CD4-positive, alpha-beta T cell (primary cell): ENCODE measurements around the gene TENT5C. TPM values are rescaled to one million over a fixed set of nuclear protein-coding genes. Genes with fewer than 3 reads are reported as not detected.
A peak's percentile ranks its signal among the peaks of the same experiment; 100 is the strongest.

Source experiments
- ATAC-seq: fragments of 200-7000 bp; cut with Tn5 transposase; one replicate; pipeline ENCODE4 v1.10.0; 2022; ENCODE audit warnings: mild to moderate bottlenecking; ENCODE audit not compliant: poor library complexity
- CTCF ChIA-PET: fragments of 350-600 bp; sonication (Branson Sonifier 250); formaldehyde crosslinking; loops from one replicate; lab custom pipeline; 2021; ENCODE audit warnings: antibody characterized with exemption, inconsistent platforms; lab: Charles Lee
- POLR2A ChIA-PET: fragments of 350-600 bp; sonication (Branson Sonifier 250); formaldehyde crosslinking; loops from one replicate; lab custom pipeline; 2021; ENCODE audit warnings: antibody characterized with exemption, inconsistent platforms; lab: Charles Lee
- DNase-seq, 14 experiments: peaks; one replicate each; pipeline ENCODE4 v3.0.0-alpha.2; 2013 to 2020; ENCODE audit warnings: mixed read lengths in 2 of 14
- H3K27ac ChIP-seq, 2 donors: one replicate each; pipeline versions ENCODE4 v1.5.1 to v1.7.0; 2013; ENCODE audit warnings: low read length in 2 of 2, low read depth in 1 of 2, mild to moderate bottlenecking in 1 of 2
- H3K27me3 ChIP-seq, 2 experiments: 1 replicate in 1 of 2; 2 replicates in 1 of 2; pipeline versions ENCODE4 v1.6.1 to v1.7.0; 2013; ENCODE audit warnings: low read length in 2 of 2, control low read depth in 1 of 2, mild to moderate bottlenecking in 1 of 2, moderate library complexity in 1 of 2; ENCODE audit not compliant: insufficient read depth in 2 of 2, control insufficient read depth in 1 of 2
- H3K36me3 ChIP-seq: one replicate; pipeline ENCODE4 v1.6.1; 2013; ENCODE audit warnings: low read length, control low read depth; ENCODE audit not compliant: insufficient read depth
- H3K4me1 ChIP-seq: one replicate; pipeline ENCODE4 v1.6.1; 2013; ENCODE audit warnings: low read length, control low read depth; ENCODE audit not compliant: insufficient read depth
- H3K4me3 ChIP-seq: one replicate; pipeline ENCODE4 v1.5.1; 2013; ENCODE audit warnings: mild to moderate bottlenecking, low read length, moderate library complexity
- H3K9me3 ChIP-seq, 2 experiments: 1 replicate in 1 of 2; 2 replicates in 1 of 2; pipeline versions ENCODE4 v1.6.1 to v1.7.0; 2013; ENCODE audit warnings: low read length in 2 of 2, mild to moderate bottlenecking in 2 of 2, control low read depth in 1 of 2, moderate library complexity in 1 of 2; ENCODE audit not compliant: control insufficient read depth in 1 of 2, insufficient read depth in 1 of 2
- H3K27ac Mint-ChIP-seq: one replicate; pipeline ENCODE4 v1.8.0; 2020; ENCODE audit warnings: mixed read lengths
- H3K27me3 Mint-ChIP-seq: one replicate; pipeline ENCODE4 v1.8.0; 2021; ENCODE audit warnings: mixed read lengths
- H3K36me3 Mint-ChIP-seq: one replicate; pipeline ENCODE4 v1.8.0; 2021; ENCODE audit warnings: low read depth, mixed read lengths
- H3K4me1 Mint-ChIP-seq: one replicate; pipeline ENCODE4 v1.8.0; 2021; ENCODE audit warnings: low read depth, mixed read lengths
- H3K4me3 Mint-ChIP-seq: one replicate; pipeline ENCODE4 v1.8.0; 2020; ENCODE audit warnings: mild to moderate bottlenecking, mixed read lengths
- H3K9me3 Mint-ChIP-seq: one replicate; pipeline ENCODE4 v1.8.0; 2020; ENCODE audit warnings: mixed read lengths
- intact Hi-C, 2 experiments: fragments of 100-400 bp; cut with DNase I in 1 of 2; cut with micrococcal nuclease in 1 of 2; formaldehyde crosslinking; loops; one replicate each; pipeline versions ENCODE4 v1.15.1 to v1.9.0; 2023 to 2025; cut with DNase I, micrococcal nuclease
- total RNA-seq, 174 experiments: library from RNA in 2 of 174; stranded (reverse) in 2 of 174; gene quantifications; one replicate each; pipeline ENCODE4 v1.2.3 and lab custom pipeline; 2021 to 2026
- TF ChIP-seq, protein P1 (sequence below): fragments of 200-600 bp; IDR thresholded peaks from one replicate; pipeline ENCODE4 v1.8.0; 2022; ENCODE audit warnings: antibody characterized with exemption, mild to moderate bottlenecking

Gene TENT5C
- total RNA-seq, 2 experiments from 2014 or later = 122 to 123 TPM

DNA sequence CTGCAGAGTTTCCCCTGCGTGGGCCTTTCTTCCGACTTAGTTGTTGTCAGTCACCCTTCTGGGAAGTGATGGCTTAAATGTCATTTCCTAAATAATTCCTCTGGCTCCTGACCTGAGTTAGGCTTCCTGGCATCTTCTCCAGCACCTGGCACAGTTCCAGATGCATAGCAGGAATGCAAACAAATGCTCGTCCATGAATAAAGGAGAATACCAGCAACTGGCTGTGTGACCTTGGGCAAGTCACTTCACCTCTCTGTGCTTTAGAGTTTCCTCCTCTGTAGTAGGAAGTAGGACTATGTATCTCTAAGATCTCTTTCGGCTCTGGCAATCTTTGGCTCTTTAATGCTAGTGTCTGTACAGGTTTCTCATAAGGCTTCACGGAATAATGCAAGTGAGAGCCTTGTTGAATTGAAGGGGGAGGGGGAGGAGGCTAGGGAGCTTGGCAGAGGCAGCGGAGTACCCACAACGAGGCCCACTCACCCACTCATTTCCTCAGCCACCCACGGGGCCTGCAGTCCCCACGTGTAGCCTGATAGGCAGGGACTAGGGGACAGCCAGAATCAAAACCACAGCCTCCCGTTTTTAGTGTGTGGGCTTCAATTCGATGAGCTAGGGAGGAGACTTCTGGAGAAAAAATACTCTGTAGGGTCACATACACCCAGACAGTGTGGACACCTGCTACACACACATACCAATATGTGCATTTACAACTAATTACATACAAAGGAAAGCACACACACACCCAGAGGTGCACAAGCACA lies 48.1 kb downstream of the TENT5C start:
- Mint-ChIP-seq H3K9me3 (no peaks in the 10 kb centered on the region), H3K27ac (peak overlapping the region; percentile 84), H3K27me3 (peaks cover 28% of the 10 kb centered on the region), H3K36me3 (no peaks in the 10 kb centered on the region), H3K4me3 (peak overlapping the region; percentile 18), H3K4me1 (peaks cover 83% of the 10 kb centered on the region)
- DNase-seq (peak in 1 of 14 experiments; percentile 51), ATAC-seq (no peak)
- Histone ChIP-seq H3K4me1 (peaks cover 94% of the 10 kb centered on the region), H3K36me3 (no peaks in the 10 kb centered on the region), H3K4me3 (peak overlapping the region; percentile 4), H3K27ac (peak overlapping the region in 1 of 2 donors; percentile 43), H3K9me3 (no peaks in the 10 kb centered on the region), H3K27me3 (no peaks in the 10 kb centered on the region)
- TF ChIP-seq, protein P1, sequence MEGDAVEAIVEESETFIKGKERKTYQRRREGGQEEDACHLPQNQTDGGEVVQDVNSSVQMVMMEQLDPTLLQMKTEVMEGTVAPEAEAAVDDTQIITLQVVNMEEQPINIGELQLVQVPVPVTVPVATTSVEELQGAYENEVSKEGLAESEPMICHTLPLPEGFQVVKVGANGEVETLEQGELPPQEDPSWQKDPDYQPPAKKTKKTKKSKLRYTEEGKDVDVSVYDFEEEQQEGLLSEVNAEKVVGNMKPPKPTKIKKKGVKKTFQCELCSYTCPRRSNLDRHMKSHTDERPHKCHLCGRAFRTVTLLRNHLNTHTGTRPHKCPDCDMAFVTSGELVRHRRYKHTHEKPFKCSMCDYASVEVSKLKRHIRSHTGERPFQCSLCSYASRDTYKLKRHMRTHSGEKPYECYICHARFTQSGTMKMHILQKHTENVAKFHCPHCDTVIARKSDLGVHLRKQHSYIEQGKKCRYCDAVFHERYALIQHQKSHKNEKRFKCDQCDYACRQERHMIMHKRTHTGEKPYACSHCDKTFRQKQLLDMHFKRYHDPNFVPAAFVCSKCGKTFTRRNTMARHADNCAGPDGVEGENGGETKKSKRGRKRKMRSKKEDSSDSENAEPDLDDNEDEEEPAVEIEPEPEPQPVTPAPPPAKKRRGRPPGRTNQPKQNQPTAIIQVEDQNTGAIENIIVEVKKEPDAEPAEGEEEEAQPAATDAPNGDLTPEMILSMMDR = no peak
- ChIA-PET POLR2A (interaction anchor here (0.7 to 8.5 kb wide), 5 partner anchors 8 to 119 kb away, joined by 3 to 130 read pairs (median 4); partner anchors contain the start of gene TENT5C), CTCF (interaction anchor here (0.6 to 9.2 kb wide), 5 partner anchors 11 to 119 kb away, joined by 3 to 63 read pairs (median 3); no protein-coding TSS in a partner anchor)
- intact Hi-C loops = loop anchor here in 1 of 2 experiments (1.0 kb wide), 1 partner anchor 10 kb away; no protein-coding TSS in a partner anchor

DNA sequence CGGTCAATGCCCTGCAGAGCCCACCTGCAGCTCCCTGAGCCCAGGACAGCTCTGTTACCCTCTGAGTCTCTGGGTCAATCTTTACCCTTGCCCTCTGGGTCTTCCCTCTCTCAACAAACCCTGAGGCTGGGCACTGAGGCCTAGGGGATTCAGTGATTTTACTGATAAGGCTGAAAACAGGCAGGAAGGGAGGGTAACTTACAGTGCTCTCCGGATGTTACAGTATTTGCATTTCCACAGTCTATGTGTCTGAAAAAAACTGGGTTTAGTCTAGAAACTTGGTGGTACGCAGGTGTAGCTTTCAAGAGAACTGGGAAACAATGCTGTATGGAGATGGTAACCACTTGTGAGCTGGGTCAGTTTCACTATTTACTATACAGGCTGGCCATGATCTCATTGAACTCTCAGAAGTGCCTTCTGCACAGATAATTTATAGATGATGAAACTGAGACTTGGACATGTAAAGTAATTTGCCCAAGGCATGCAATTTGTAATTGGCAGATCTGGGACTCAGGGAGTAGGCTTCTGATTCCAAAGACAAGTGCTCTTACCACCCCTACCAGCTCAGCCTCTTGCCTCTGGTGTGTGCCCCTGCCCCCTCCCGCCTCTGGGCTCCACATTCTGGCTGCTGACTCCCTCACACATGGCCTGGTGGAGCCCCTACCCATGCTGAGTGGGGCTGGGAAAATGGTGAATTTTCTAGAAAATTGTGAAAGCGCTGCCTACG lies 48.8 kb downstream of the TENT5C start:
- H3K27me3 Mint-ChIP-seq = peaks cover 20% of the 10 kb centered on the region
- ATAC-seq (peak; percentile 13), DNase-seq (peak in 3 of 14 experiments; percentile 43 to 62 (median 49))
- peak overlapping the region; percentile 71 for H3K4me3 Mint-ChIP-seq
- H3K9me3 ChIP-seq = no peaks in the 10 kb centered on the region
- no peaks in the 10 kb centered on the region for H3K36me3 ChIP-seq
- H3K27me3 ChIP-seq = no peaks in the 10 kb centered on the region
- H3K36me3 Mint-ChIP-seq = no peaks in the 10 kb centered on the region
- H3K9me3 Mint-ChIP-seq = no peaks in the 10 kb centered on the region
- peaks cover 84% of the 10 kb centered on the region for H3K4me1 Mint-ChIP-seq
- CTCF ChIA-PET = interaction anchor here (1.2 to 9.2 kb wide), 5 partner anchors 10 to 120 kb away, joined by 3 to 63 read pairs (median 7); no protein-coding TSS in a partner anchor
- intact Hi-C loops = loop anchor here in 1 of 2 experiments (1.0 to 5.0 kb wide), 2 partner anchors 10 to 83 kb away; no protein-coding TSS in a partner anchor
- H3K27ac Mint-ChIP-seq = peak overlapping the region; percentile 84
- peaks cover 94% of the 10 kb centered on the region for H3K4me1 ChIP-seq
- TF ChIP-seq, protein P1 = no peak
- H3K27ac ChIP-seq = peak overlapping the region in 1 of 2 donors; percentile 43
- peak overlapping the region; percentile 4 for H3K4me3 ChIP-seq
- POLR2A ChIA-PET = interaction anchor here (0.7 to 8.5 kb wide), 7 partner anchors 10 to 120 kb away, joined by 3 to 130 read pairs (median 4); partner anchors contain the start of gene TENT5C

DNA sequence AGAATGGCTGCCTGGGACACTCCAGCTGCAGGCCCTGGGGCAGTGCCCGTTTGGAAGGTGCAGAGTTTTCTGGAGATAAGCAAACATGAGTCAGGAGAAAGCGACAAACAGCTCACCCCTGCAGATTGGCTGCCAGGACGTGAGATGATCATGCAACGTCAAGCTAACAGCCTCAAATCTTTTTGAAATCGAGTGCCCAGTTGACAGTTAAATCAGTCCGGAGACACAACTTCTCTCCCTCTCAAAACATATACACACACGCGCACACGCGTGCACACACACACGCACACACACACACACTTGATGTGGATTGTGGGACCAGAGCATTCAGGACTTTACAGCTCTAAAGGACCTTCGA lies 49.4 kb downstream of the TENT5C start:
- Mint-ChIP-seq H3K27me3 (peaks cover 20% of the 10 kb centered on the region), H3K9me3 (no peaks in the 10 kb centered on the region), H3K27ac (peak overlapping the region; percentile 84), H3K4me1 (peaks cover 89% of the 10 kb centered on the region), H3K4me3 (peak overlapping the region; percentile 71), H3K36me3 (no peaks in the 10 kb centered on the region)
- intact Hi-C loops = loop anchor here in 1 of 2 experiments (5.0 kb wide), 1 partner anchor 82 kb away; no protein-coding TSS in a partner anchor
- H3K9me3 ChIP-seq = no peaks in the 10 kb centered on the region
- TF ChIP-seq, protein P1 = no peak
- ChIA-PET CTCF (interaction anchor here (1.2 to 9.2 kb wide), 5 partner anchors 9 to 120 kb away, joined by 3 to 63 read pairs (median 7); no protein-coding TSS in a partner anchor), POLR2A (interaction anchor here (0.7 to 8.5 kb wide), 7 partner anchors 9 to 48 kb away, joined by 3 to 130 read pairs (median 4); partner anchors contain the start of gene TENT5C)
- DNase-seq (no peak), ATAC-seq (no peak)
- peaks cover 94% of the 10 kb centered on the region for H3K4me1 ChIP-seq
- no peaks in the 10 kb centered on the region for H3K36me3 ChIP-seq
- no peak overlapping the region for H3K4me3 ChIP-seq
- no peaks in the 10 kb centered on the region for H3K27me3 ChIP-seq
- peak overlapping the region in 1 of 2 donors; percentile 64 for H3K27ac ChIP-seq
